Activated T-helper 1 cell treated with Interleukin-2 at 50 U/mL for 16 hours (primary cell): Measurements from ENCODE around the gene RALB.

Experiments used
- DNase-seq: peaks from one replicate; pipeline ENCODE4 v3.0.0-alpha.2; 2020; ENCODE audit warnings: low read depth

RALB gene

GRCh38 chr2:120343433-120344105, 90.9 kb downstream of the RALB start:
- DNase-seq: peak; percentile 18
